Measurements from ENCODE around the gene PTPN12. TPM values are rescaled to one million over a fixed set of nuclear protein-coding genes. Genes with fewer than 3 reads are reported as not detected.
"Not testable (repeated sequence)": the region's sequence is repeated elsewhere in the genome, so short reads cannot be mapped to it uniquely, and the experiment has no call there.

The PTPN12 gene
- total RNA-seq, 1 donor from 2014 or later = 86.6 TPM

DNA sequence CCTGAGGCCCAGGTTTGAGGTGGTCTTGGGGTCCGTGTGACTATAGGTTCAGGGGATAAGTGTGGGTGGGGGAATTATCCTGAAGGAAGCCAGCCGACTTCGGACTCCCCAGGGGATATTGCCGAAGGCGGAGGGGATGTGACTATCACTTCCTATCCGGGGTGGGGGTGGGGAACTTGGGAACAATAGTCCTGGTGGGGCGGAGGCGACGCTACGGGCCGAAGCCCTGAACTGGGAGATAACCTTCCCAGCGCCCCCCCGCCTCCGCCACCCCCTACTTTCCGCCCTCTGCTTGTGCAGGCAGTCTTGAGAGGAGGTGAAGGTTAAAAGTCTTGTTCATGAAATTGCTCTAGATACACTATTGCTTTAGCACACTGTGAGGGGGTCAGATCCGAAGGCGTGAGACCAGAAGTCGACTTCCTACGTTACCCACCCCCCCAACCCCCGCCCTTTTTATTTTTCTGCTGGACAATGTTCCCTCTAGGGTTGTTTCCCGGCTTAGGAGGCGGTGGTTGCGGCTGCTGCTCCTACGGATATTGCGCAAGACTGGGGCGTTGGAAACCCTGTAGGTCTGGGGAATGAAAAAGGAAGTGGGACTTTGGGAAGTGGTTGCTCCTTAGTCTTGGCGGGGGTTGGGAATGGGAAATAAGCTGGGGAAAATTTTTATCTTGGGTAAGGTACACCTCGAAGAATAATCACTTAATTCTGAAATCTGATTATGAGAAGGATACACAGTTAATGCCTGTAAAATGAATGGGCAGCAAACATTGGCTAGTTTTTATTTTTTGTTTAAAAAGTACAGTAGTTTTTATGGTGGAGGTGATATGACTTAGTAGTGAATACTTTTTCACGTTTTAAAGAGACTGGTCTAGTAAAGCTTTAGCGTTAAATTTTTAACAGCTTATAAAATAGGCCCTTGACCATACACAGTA lies 1.5 kb downstream of the PTPN12 start:
- no peaks in the 10 kb centered on the region for H3K9me3 ChIP-seq (ENCODE audit: low read depth)
- H3K9ac ChIP-seq = peak overlapping the region; percentile 79
- H3F3A ChIP-seq (ENCODE audit: low read depth) = peaks cover 35% of the 10 kb centered on the region
- peaks cover 4% of the 10 kb centered on the region for H3K4me1 ChIP-seq
- DNase-seq (ENCODE audit: low spot score) = peak; percentile 82
- Mint-ChIP-seq H3K27me3 (ENCODE audit: insufficient read depth, low read depth) (peaks cover 6% of the 10 kb centered on the region), H3K36me3 (peaks cover 19% of the 10 kb centered on the region), H3K4me1 (peaks cover 19% of the 10 kb centered on the region), H3K27ac (peak overlapping the region; percentile 98), H3K9me3 (peaks cover 7% of the 10 kb centered on the region), H3K4me3 (peak overlapping the region; percentile 96)
- TF ChIP-seq CTCF (IDR thresholded peaks at IDR 0.05) = no peak
- no peak for TF ChIP-seq EZH2 (IDR thresholded peaks at IDR 0.05)
- TF ChIP-seq EZH2phosphoT487 (IDR thresholded peaks at IDR 0.05) = no peak
- H3K36me3 ChIP-seq = no peaks in the 10 kb centered on the region
- no peaks in the 10 kb centered on the region for H3K27me3 ChIP-seq
- H3K4me2 ChIP-seq = peak overlapping the region; percentile 86
- H2AFZ ChIP-seq (replicated peaks) = no peak overlapping the region
- H4K20me1 ChIP-seq (ENCODE audit: low read depth) = peaks cover 50% of the 10 kb centered on the region
- H3K79me2 ChIP-seq (ENCODE audit: low read depth) = peaks cover 64% of the 10 kb centered on the region
- peak overlapping the region; percentile 96 for H3K27ac ChIP-seq
- peak overlapping the region; percentile 99 for H3K4me3 ChIP-seq

- peaks cover 68% of the 10 kb centered on the region for H4K20me1 ChIP-seq (ENCODE audit: low read depth)
- H3F3A ChIP-seq (ENCODE audit: low read depth) = peaks cover 35% of the 10 kb centered on the region
- Mint-ChIP-seq H3K36me3 (peaks cover 30% of the 10 kb centered on the region), H3K27ac (no peak overlapping the region), H3K4me3 (peak overlapping the region; percentile 96), H3K9me3 (peaks cover 10% of the 10 kb centered on the region), H3K4me1 (peaks cover 19% of the 10 kb centered on the region), H3K27me3 (ENCODE audit: insufficient read depth, low read depth) (peaks cover 6% of the 10 kb centered on the region)
- H3K27me3 ChIP-seq = no peaks in the 10 kb centered on the region
- H3K4me1 ChIP-seq = peaks cover 4% of the 10 kb centered on the region
- no peak overlapping the region for H3K27ac ChIP-seq
- no peak for DNase-seq (ENCODE audit: low spot score)
- peaks cover 83% of the 10 kb centered on the region for H3K79me2 ChIP-seq (ENCODE audit: low read depth)
- no peaks in the 10 kb centered on the region for H3K9me3 ChIP-seq (ENCODE audit: low read depth)
- no peak overlapping the region for H3K4me3 ChIP-seq
- H3K36me3 ChIP-seq = no peaks in the 10 kb centered on the region
- peak overlapping the region; percentile 86 for H3K4me2 ChIP-seq
- no peak overlapping the region for H2AFZ ChIP-seq (replicated peaks)
- TF ChIP-seq CTCF (IDR thresholded peaks at IDR 0.05) (no peak), EZH2 (IDR thresholded peaks at IDR 0.05) (no peak), EZH2phosphoT487 (IDR thresholded peaks at IDR 0.05) (no peak)
- no peak overlapping the region for H3K9ac ChIP-seq
Measured at GRCh38 chr7:77540402-77540822, 3.3 kb downstream of the PTPN12 start.

DNA sequence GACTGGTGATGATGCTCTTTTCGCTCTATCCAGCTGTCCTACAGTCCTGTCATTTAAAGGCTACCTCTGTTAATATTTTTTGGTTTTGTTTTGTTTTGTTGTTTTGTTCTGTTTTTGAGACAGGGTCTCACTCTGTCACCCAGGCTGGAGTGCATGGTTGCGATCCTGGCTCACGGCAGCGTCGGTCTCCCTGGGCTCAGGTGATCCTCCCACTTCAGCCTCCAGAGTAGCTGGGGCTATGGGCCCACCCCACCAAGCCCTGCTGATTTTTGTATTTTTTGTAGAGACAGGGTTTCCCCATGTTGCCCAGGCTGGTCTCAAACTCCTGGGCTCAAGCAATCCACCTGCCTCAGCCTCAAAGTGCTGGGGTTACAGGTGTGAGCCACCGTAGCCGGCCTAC lies 3.9 kb downstream of the PTPN12 start:
- Histone ChIP-seq H3K4me2 (peak overlapping the region; percentile 86), H3F3A (ENCODE audit: low read depth) (peaks cover 30% of the 10 kb centered on the region), H4K20me1 (ENCODE audit: low read depth) (peaks cover 74% of the 10 kb centered on the region), H3K79me2 (ENCODE audit: low read depth) (peaks cover 89% of the 10 kb centered on the region)
- not testable (repeated sequence) for H3K36me3 ChIP-seq; H3K4me1 ChIP-seq; H3K9me3 Mint-ChIP-seq; H3K9ac ChIP-seq; H2AFZ ChIP-seq (replicated peaks); H3K27ac ChIP-seq; H3K27ac Mint-ChIP-seq; DNase-seq (ENCODE audit: low spot score); H3K27me3 Mint-ChIP-seq (ENCODE audit: insufficient read depth, low read depth); H3K4me3 ChIP-seq; H3K27me3 ChIP-seq; H3K9me3 ChIP-seq (ENCODE audit: low read depth)
- peak overlapping the region; percentile 52 for H3K4me3 Mint-ChIP-seq
- H3K4me1 Mint-ChIP-seq = peaks cover 19% of the 10 kb centered on the region
- peaks cover 27% of the 10 kb centered on the region for H3K36me3 Mint-ChIP-seq

- Mint-ChIP-seq H3K27ac (no peak overlapping the region), H3K4me3 (no peak overlapping the region), H3K4me1 (peaks cover 19% of the 10 kb centered on the region), H3K27me3 (ENCODE audit: insufficient read depth, low read depth) (peaks cover 6% of the 10 kb centered on the region), H3K36me3 (peaks cover 33% of the 10 kb centered on the region), H3K9me3 (peaks cover 11% of the 10 kb centered on the region)
- peaks cover 20% of the 10 kb centered on the region for H3F3A ChIP-seq (ENCODE audit: low read depth)
- no peak overlapping the region for H3K9ac ChIP-seq
- H3K4me1 ChIP-seq = peaks cover 4% of the 10 kb centered on the region
- H3K79me2 ChIP-seq (ENCODE audit: low read depth) = peaks cover 100% of the 10 kb centered on the region
- TF ChIP-seq EZH2 (IDR thresholded peaks at IDR 0.05) (no peak), EZH2phosphoT487 (IDR thresholded peaks at IDR 0.05) (no peak), CTCF (IDR thresholded peaks at IDR 0.05) (no peak)
- H3K27me3 ChIP-seq = no peaks in the 10 kb centered on the region
- H2AFZ ChIP-seq (replicated peaks) = no peak overlapping the region
- DNase-seq (ENCODE audit: low spot score) = no peak
- no peak overlapping the region for H3K4me2 ChIP-seq
- H3K27ac ChIP-seq = no peak overlapping the region
- no peak overlapping the region for H3K4me3 ChIP-seq
- H4K20me1 ChIP-seq (ENCODE audit: low read depth) = peaks cover 88% of the 10 kb centered on the region
- H3K9me3 ChIP-seq (ENCODE audit: low read depth) = no peaks in the 10 kb centered on the region
- H3K36me3 ChIP-seq = no peaks in the 10 kb centered on the region
Measured at GRCh38 chr7:77542409-77542808, 5.3 kb downstream of the PTPN12 start.

Data from neural progenitor cell (in vitro differentiated cells).